T-helper 1 cell (primary cell): ENCODE measurements around the gene GYS1.
"Not testable (repeated sequence)": the region's sequence is repeated elsewhere in the genome, so short reads cannot be mapped to it uniquely, and the experiment has no call there.

Experiments
- DNase-seq, 5 donors: peaks; one replicate each; pipeline ENCODE4 v3.0.0-alpha.2; 2012 to 2020
- total RNA-seq, 4 donors: gene quantifications; one replicate each; lab custom pipeline; 2026; lab: John Stamatoyannopoulos, UW

The GYS1 gene
- total RNA-seq, result 18.4 to 43.6 (median 36.7) reads per million in 4 donors

GRCh38 chr19:48993175-48994034 lies at the start of gene GYS1, which contains the start of gene RUVBL2:
GYS1 (minus strand) TSS chr19:48993309; CDS start chr19:48993112, 197 bp downstream.
RUVBL2 (plus strand) TSS chr19:48993887; CDS start chr19:48993912, 25 bp downstream.
- peak; percentile 99 to 100 (median 99) for DNase-seq

GRCh38 chr19:49042666-49043065 lies 49.6 kb upstream of the GYS1 start:
- DNase-seq, result not testable (repeated sequence)

- no peak for DNase-seq
Observed at GRCh38 chr19:49042177-49042576, 49.1 kb upstream of the GYS1 start.

GRCh38 chr19:49039736-49040135 lies 46.6 kb upstream of the GYS1 start:
- DNase-seq, result not testable (repeated sequence)

- DNase-seq, result not testable (repeated sequence)
Observed at GRCh38 chr19:49038557-49039276, 45.6 kb upstream of the GYS1 start.

- DNase-seq, result not testable (repeated sequence)
Observed at GRCh38 chr19:49038111-49038510, 45.0 kb upstream of the GYS1 start.

GRCh38 chr19:49036815-49037214 lies 43.7 kb upstream of the GYS1 start, which contains the start of gene CGB1:
CGB1 (minus strand) TSS chr19:49036895; CDS start chr19:49036711, 184 bp downstream.
- peak in 1 of 5 donors; percentile 57 for DNase-seq

- DNase-seq, result peak in 3 of 5 donors; percentile 25 to 77 (median 40)
Observed at GRCh38 chr19:49031642-49032301, 38.7 kb upstream of the GYS1 start, which contains the start of gene CGB2. CGB2 (plus strand) TSS chr19:49031890; CDS start chr19:49032096, 206 bp downstream.

- not testable (repeated sequence) for DNase-seq
Observed at GRCh38 chr19:49030323-49030722, 37.2 kb upstream of the GYS1 start.

GRCh38 chr19:49029749-49030148 lies 36.6 kb upstream of the GYS1 start:
- not testable (repeated sequence) for DNase-seq

GRCh38 chr19:49028686-49029085 lies 35.6 kb upstream of the GYS1 start:
- not testable (repeated sequence) for DNase-seq

GRCh38 chr19:49025599-49025998 lies 32.5 kb upstream of the GYS1 start:
- DNase-seq, result not testable (repeated sequence)

GRCh38 chr19:49025088-49025487 lies 32.0 kb upstream of the GYS1 start:
- DNase-seq, result not testable (repeated sequence)

- DNase-seq, result not testable (repeated sequence)
Observed at GRCh38 chr19:49024233-49024632, 31.1 kb upstream of the GYS1 start, which contains the start of gene CGB3. CGB3 (minus strand) TSS chr19:49024333; CDS start chr19:49023971, 362 bp downstream.

- DNase-seq, result no peak
Observed at GRCh38 chr19:49022116-49022515, 29.0 kb upstream of the GYS1 start.

GRCh38 chr19:49020931-49021895 lies 28.1 kb upstream of the GYS1 start:
- DNase-seq, result no peak

GRCh38 chr19:49020342-49020741 lies 27.2 kb upstream of the GYS1 start:
- no peak for DNase-seq

- DNase-seq, result peak; percentile 41 to 60 (median 51)
Observed at GRCh38 chr19:49019242-49019932, 26.3 kb upstream of the GYS1 start.

- DNase-seq, result not testable (repeated sequence)
Observed at GRCh38 chr19:49018388-49019241, 25.5 kb upstream of the GYS1 start.
